ENCODE measurements around the gene TMEM106C. TPM values are rescaled to one million over a fixed set of nuclear protein-coding genes. Genes with fewer than 3 reads are reported as not detected.

TMEM106C gene
- total RNA-seq, 1 donor from 2014 or later, result 164 TPM

GRCh38 chr12:48008950-48009349 is 45.6 kb downstream of the TMEM106C start:
- H3K4me3 ChIP-seq (ENCODE audit: low read depth, low read length), result no peak overlapping the region
- no peak for TF ChIP-seq CTCF (conservative IDR thresholded peaks at IDR 0.05; ENCODE audit: low read depth, low read length)
- DNase-seq (ENCODE audit: low read depth), result no peak

- DNase-seq (ENCODE audit: low read depth), result no peak
- no peak overlapping the region for H3K4me3 ChIP-seq (ENCODE audit: low read depth, low read length)
- no peak for TF ChIP-seq CTCF (conservative IDR thresholded peaks at IDR 0.05; ENCODE audit: low read depth, low read length)
These were observed 46.1 kb downstream of the TMEM106C start for GRCh38 chr12:48009471-48009870.

- no peak overlapping the region for H3K4me3 ChIP-seq (ENCODE audit: low read depth, low read length)
- TF ChIP-seq CTCF (conservative IDR thresholded peaks at IDR 0.05; ENCODE audit: low read depth, low read length), result no peak
- DNase-seq (ENCODE audit: low read depth), result no peak
These were observed 47.1 kb downstream of the TMEM106C start for GRCh38 chr12:48010366-48010970.

GRCh38 chr12:48012070-48012469 is 48.7 kb downstream of the TMEM106C start:
- TF ChIP-seq CTCF (conservative IDR thresholded peaks at IDR 0.05; ENCODE audit: low read depth, low read length), result no peak
- no peak overlapping the region for H3K4me3 ChIP-seq (ENCODE audit: low read depth, low read length)

GRCh38 chr12:48013287-48013686 is 49.9 kb downstream of the TMEM106C start:
- no peak for TF ChIP-seq CTCF (conservative IDR thresholded peaks at IDR 0.05; ENCODE audit: low read depth, low read length)
- no peak for DNase-seq (ENCODE audit: low read depth)

More at GRCh38 chr12:48012070-48012469, 48.7 kb downstream of the TMEM106C start:
- DNase-seq (ENCODE audit: low read depth), result no peak

GRCh38 chr12:48015129-48015528 is 51.7 kb downstream of the TMEM106C start:
- no peak for TF ChIP-seq CTCF (conservative IDR thresholded peaks at IDR 0.05; ENCODE audit: low read depth, low read length)
- DNase-seq (ENCODE audit: low read depth), result no peak

More at GRCh38 chr12:48013287-48013686, 49.9 kb downstream of the TMEM106C start:
- no peak overlapping the region for H3K4me3 ChIP-seq (ENCODE audit: low read depth, low read length)

GRCh38 chr12:48015954-48016353 is 52.6 kb downstream of the TMEM106C start:
- H3K4me3 ChIP-seq (ENCODE audit: low read depth, low read length), result no peak overlapping the region
- no peak for DNase-seq (ENCODE audit: low read depth)
- no peak for TF ChIP-seq CTCF (conservative IDR thresholded peaks at IDR 0.05; ENCODE audit: low read depth, low read length)

More at GRCh38 chr12:48015129-48015528, 51.7 kb downstream of the TMEM106C start:
- no peak overlapping the region for H3K4me3 ChIP-seq (ENCODE audit: low read depth, low read length)

Measured in epithelial cell of proximal tubule (primary cell).